Measurements from ENCODE around the gene TULP1.

Gene TULP1

DNA sequence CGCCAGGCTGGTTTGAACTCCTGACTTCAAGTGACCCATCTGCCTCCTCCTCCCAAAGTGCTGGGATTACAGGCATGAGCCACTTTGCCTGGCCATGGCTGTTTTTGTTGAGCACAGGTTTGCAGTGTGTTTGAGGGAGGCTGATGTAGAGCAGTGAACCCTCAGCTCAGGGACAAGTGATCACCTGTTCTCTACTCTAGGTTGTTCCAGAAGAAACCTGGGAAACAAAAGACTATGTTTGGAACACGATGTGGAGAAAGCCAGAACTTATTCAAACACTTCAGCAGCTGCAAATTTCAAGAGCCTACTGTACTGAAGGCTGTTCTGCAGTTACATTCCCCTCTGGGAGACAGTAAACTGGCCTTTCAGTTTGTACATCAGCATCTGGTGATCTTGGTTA lies 4.7 kb downstream of the TULP1 start:
- TF ChIP-seq, protein P1, sequence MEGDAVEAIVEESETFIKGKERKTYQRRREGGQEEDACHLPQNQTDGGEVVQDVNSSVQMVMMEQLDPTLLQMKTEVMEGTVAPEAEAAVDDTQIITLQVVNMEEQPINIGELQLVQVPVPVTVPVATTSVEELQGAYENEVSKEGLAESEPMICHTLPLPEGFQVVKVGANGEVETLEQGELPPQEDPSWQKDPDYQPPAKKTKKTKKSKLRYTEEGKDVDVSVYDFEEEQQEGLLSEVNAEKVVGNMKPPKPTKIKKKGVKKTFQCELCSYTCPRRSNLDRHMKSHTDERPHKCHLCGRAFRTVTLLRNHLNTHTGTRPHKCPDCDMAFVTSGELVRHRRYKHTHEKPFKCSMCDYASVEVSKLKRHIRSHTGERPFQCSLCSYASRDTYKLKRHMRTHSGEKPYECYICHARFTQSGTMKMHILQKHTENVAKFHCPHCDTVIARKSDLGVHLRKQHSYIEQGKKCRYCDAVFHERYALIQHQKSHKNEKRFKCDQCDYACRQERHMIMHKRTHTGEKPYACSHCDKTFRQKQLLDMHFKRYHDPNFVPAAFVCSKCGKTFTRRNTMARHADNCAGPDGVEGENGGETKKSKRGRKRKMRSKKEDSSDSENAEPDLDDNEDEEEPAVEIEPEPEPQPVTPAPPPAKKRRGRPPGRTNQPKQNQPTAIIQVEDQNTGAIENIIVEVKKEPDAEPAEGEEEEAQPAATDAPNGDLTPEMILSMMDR (IDR thresholded peaks at IDR 0.05; ENCODE audit: low read length) = no peak
- no peak for TF ChIP-seq EZH2 (IDR thresholded peaks at IDR 0.05; ENCODE audit: borderline replicate concordance, low read length)
- no peaks in the 10 kb centered on the region for H3K36me3 ChIP-seq (ENCODE audit: insufficient read depth, low read length)
- H3K9me3 ChIP-seq (ENCODE audit: low read length) = no peaks in the 10 kb centered on the region
- no peak overlapping the region for H2AFZ ChIP-seq (ENCODE audit: low read length)
- no peaks in the 10 kb centered on the region for H3K4me1 ChIP-seq (ENCODE audit: insufficient read depth, low read length, severe bottlenecking)
- no peaks in the 10 kb centered on the region for H3K79me2 ChIP-seq (ENCODE audit: insufficient read depth, low read length)
- no peak overlapping the region for H3K9ac ChIP-seq (ENCODE audit: low read length)
- H3K27ac ChIP-seq (ENCODE audit: low read depth, low read length, poor library complexity, severe bottlenecking) = no peak overlapping the region
- H3K9me2 ChIP-seq (ENCODE audit: low read depth, low read length) = no peaks in the 10 kb centered on the region
- no peaks in the 10 kb centered on the region for H3F3A ChIP-seq (ENCODE audit: insufficient read depth, low read length)
- H3K4me3 ChIP-seq (ENCODE audit: low read depth, low read length, poor library complexity, severe bottlenecking) = no peak overlapping the region
- no peaks in the 10 kb centered on the region for H4K20me1 ChIP-seq (ENCODE audit: insufficient read depth, low read length)
- H3K27me3 ChIP-seq (ENCODE audit: insufficient read depth, low read length) = peaks cover 6% of the 10 kb centered on the region
- H3K4me2 ChIP-seq (ENCODE audit: low read length) = no peak overlapping the region

DNA sequence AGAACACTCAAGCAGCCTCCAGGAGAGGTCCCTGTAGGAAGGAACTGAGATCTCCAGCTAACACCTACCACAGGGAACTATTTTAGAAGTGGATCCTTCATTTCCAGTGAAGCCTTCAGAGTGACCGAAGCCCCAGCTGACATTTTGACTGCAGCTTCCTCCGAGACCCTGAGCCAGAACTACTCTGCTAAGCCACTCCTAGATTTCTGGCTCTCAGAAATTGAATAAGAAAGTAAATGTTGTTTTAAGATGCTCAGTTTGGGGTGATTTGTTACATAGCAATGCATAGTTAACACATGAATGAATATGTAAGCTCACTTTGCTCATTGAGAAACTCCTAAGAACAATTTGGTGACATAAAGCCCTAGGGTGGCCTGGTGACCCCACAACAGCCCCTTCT lies 5.5 kb downstream of the TULP1 start:
- TF ChIP-seq, protein P1 (IDR thresholded peaks at IDR 0.05; ENCODE audit: low read length) = no peak
- TF ChIP-seq EZH2 (IDR thresholded peaks at IDR 0.05; ENCODE audit: borderline replicate concordance, low read length) = no peak
- H3K4me1 ChIP-seq (ENCODE audit: insufficient read depth, low read length, severe bottlenecking) = no peaks in the 10 kb centered on the region
- no peaks in the 10 kb centered on the region for H3K36me3 ChIP-seq (ENCODE audit: insufficient read depth, low read length)
- H3K79me2 ChIP-seq (ENCODE audit: insufficient read depth, low read length) = no peaks in the 10 kb centered on the region
- no peaks in the 10 kb centered on the region for H3K9me3 ChIP-seq (ENCODE audit: low read length)
- H3K9ac ChIP-seq (ENCODE audit: low read length) = no peak overlapping the region
- no peaks in the 10 kb centered on the region for H3K9me2 ChIP-seq (ENCODE audit: low read depth, low read length)
- H3K4me2 ChIP-seq (ENCODE audit: low read length) = no peak overlapping the region
- no peaks in the 10 kb centered on the region for H3F3A ChIP-seq (ENCODE audit: insufficient read depth, low read length)
- H2AFZ ChIP-seq (ENCODE audit: low read length) = no peak overlapping the region
- H4K20me1 ChIP-seq (ENCODE audit: insufficient read depth, low read length) = no peaks in the 10 kb centered on the region
- H3K4me3 ChIP-seq (ENCODE audit: low read depth, low read length, poor library complexity, severe bottlenecking) = no peak overlapping the region
- peaks cover 6% of the 10 kb centered on the region for H3K27me3 ChIP-seq (ENCODE audit: insufficient read depth, low read length)
- H3K27ac ChIP-seq (ENCODE audit: low read depth, low read length, poor library complexity, severe bottlenecking) = no peak overlapping the region

DNA sequence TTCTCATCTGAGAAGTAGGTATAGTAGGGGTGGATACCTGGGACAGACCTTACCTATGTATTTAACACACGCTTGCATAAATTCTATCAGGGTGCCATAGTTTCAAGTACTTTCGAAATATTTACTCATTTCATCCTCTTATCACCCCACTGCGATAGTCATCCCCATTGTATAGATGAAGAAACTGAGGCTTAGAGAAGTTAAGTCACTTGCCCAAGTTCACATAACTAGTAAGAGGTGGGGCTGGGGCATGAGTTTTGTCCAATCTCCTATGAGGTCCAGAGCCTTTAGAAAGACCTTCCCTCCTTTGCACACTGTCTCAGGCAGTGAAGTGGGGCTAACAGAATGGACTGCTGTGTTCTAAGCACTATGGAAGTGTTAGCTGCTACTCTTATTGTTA lies 6.2 kb downstream of the TULP1 start:
- Histone ChIP-seq H4K20me1 (ENCODE audit: insufficient read depth, low read length) (no peaks in the 10 kb centered on the region), H3K36me3 (ENCODE audit: insufficient read depth, low read length) (no peaks in the 10 kb centered on the region), H3K4me2 (ENCODE audit: low read length) (no peak overlapping the region), H2AFZ (ENCODE audit: low read length) (no peak overlapping the region), H3K9me3 (ENCODE audit: low read length) (no peaks in the 10 kb centered on the region), H3K9me2 (ENCODE audit: low read depth, low read length) (no peaks in the 10 kb centered on the region), H3F3A (ENCODE audit: insufficient read depth, low read length) (no peaks in the 10 kb centered on the region), H3K27me3 (ENCODE audit: insufficient read depth, low read length) (peaks cover 6% of the 10 kb centered on the region), H3K79me2 (ENCODE audit: insufficient read depth, low read length) (no peaks in the 10 kb centered on the region), H3K4me3 (ENCODE audit: low read depth, low read length, poor library complexity, severe bottlenecking) (no peak overlapping the region), H3K9ac (ENCODE audit: low read length) (no peak overlapping the region), H3K27ac (ENCODE audit: low read depth, low read length, poor library complexity, severe bottlenecking) (no peak overlapping the region), H3K4me1 (ENCODE audit: insufficient read depth, low read length, severe bottlenecking) (no peaks in the 10 kb centered on the region)
- no peak for TF ChIP-seq EZH2 (IDR thresholded peaks at IDR 0.05; ENCODE audit: borderline replicate concordance, low read length)

DNA sequence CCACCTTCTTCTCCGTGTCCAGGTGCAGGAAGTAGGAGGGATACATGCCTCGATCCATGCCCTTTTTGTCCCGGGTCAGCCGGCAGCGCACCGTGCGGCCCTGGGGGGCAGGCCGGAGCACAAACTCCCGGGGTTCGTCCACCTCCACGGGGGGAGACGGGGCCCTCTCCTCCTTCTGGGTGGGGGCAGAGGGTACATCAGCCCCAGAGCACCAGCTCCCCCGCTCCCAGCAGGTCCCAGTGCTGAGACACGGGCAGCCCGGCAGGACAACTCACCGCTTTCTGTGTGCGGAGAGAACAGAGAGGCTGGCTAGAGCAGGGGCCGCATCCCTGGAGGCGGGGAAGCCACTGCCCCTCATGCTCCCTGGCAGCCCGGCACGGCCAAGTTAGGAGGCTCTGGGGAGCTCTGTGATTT lies 6.7 kb downstream of the TULP1 start:
- Histone ChIP-seq H3K79me2 (ENCODE audit: insufficient read depth, low read length) (no peaks in the 10 kb centered on the region), H3K9ac (ENCODE audit: low read length) (no peak overlapping the region), H3F3A (ENCODE audit: insufficient read depth, low read length) (no peaks in the 10 kb centered on the region), H2AFZ (ENCODE audit: low read length) (no peak overlapping the region), H3K27ac (ENCODE audit: low read depth, low read length, poor library complexity, severe bottlenecking) (no peak overlapping the region), H3K27me3 (ENCODE audit: insufficient read depth, low read length) (peaks cover 6% of the 10 kb centered on the region), H3K36me3 (ENCODE audit: insufficient read depth, low read length) (no peaks in the 10 kb centered on the region), H3K4me3 (ENCODE audit: low read depth, low read length, poor library complexity, severe bottlenecking) (no peak overlapping the region), H4K20me1 (ENCODE audit: insufficient read depth, low read length) (no peaks in the 10 kb centered on the region), H3K4me1 (ENCODE audit: insufficient read depth, low read length, severe bottlenecking) (no peaks in the 10 kb centered on the region), H3K9me3 (ENCODE audit: low read length) (no peaks in the 10 kb centered on the region), H3K9me2 (ENCODE audit: low read depth, low read length) (no peaks in the 10 kb centered on the region), H3K4me2 (ENCODE audit: low read length) (no peak overlapping the region)
- TF ChIP-seq, protein P1 (IDR thresholded peaks at IDR 0.05; ENCODE audit: low read length) = no peak
- no peak for TF ChIP-seq EZH2 (IDR thresholded peaks at IDR 0.05; ENCODE audit: borderline replicate concordance, low read length)
